Measurements from ENCODE around the gene TEX264. TPM values are rescaled to one million over a fixed set of nuclear protein-coding genes. Genes with fewer than 3 reads are reported as not detected.
A peak's percentile ranks its signal among the peaks of the same experiment; 100 is the strongest.

TEX264 gene
- total and polyA plus RNA-seq, 9 donors = 21.4 to 25.4 (median 22.8) TPM

DNA sequence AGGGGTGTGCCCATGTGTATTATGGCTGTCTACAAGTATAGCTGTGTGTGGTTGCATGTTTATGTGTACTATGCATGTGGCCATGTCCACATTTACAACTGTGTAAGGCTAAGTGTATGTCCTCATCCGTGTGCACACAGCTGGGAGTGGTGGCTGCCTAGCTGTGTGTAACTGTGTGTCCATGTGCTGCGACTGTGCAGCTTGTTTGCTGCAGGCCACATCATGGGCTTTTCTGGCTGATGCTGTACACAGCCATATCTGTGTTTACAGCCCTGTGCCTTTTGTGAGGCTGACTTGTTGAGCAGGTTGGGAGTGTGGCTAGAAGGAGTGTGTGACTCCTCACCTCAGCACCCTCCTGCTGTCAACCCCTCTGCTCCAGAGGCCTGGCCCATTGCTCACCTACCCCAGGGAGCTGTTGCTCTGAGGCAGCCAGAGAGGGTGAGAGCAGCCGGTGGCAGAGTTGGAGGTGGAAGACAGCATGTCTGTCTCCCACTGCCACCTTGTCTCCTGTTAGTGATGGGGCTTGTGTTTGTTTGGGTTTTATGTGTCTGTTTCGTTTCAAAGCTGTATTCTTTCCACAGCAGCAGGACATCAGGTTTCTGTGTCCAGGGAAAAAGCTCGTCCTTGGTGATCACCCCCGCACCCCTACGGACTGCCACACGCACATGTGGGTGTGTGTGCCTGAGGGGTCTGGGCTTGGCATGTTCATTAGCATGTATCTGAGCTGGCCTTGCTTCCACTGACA, 34.4 kb downstream of the TEX264 start:
- DNase-seq = no peak
- H3K36me3 ChIP-seq (ENCODE audit: control insufficient read depth, insufficient read depth, low read length) = peaks cover 20% of the 10 kb centered on the region
- H3K27ac ChIP-seq (ENCODE audit: low read length) = no peak overlapping the region
- 95% methylated on average over 4 of the region's 8 CpGs for WGBS (ENCODE audit: insufficient coverage)
- peaks cover 19% of the 10 kb centered on the region for H3K27me3 ChIP-seq (ENCODE audit: control insufficient read depth, insufficient read depth, low read length)
- H3K4me1 ChIP-seq (ENCODE audit: control insufficient read depth, insufficient read depth, low read length) = peaks cover 7% of the 10 kb centered on the region
- no peaks in the 10 kb centered on the region for H3K9me3 ChIP-seq (replicated peaks; ENCODE audit: control insufficient read depth, low read depth, low read length)
- no peak overlapping the region for H3K4me3 ChIP-seq (ENCODE audit: low read length)

DNA sequence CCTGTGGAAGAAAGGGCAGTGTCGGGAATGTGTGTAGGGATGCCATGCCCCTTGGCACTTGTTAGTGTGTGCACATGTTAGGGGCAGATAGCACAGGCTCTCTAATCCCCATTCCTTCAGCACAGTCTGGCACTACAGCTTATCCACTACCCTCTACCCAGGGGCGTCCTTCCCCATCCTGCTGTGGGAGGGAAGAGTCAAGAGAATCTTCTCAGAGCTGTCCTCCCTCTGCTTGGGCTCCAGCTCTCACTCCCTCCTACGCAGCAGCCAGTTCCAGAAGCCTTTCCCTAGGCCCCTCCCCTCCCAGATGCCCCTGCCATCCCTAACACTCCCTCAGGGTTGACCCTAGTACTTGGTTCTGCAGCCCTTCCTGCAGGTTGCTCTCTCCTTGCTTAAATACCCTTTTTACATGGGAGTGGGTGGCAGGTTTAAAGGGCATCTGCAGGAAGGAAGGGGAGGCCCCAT, 35.0 kb downstream of the TEX264 start:
- H3K36me3 ChIP-seq (ENCODE audit: control insufficient read depth, insufficient read depth, low read length) = peaks cover 18% of the 10 kb centered on the region
- no peaks in the 10 kb centered on the region for H3K9me3 ChIP-seq (replicated peaks; ENCODE audit: control insufficient read depth, low read depth, low read length)
- WGBS (ENCODE audit: insufficient coverage) = 63% methylated on average over 1 of the region's 3 CpGs
- no peak overlapping the region for H3K4me3 ChIP-seq (ENCODE audit: low read length)
- no peak for DNase-seq
- peaks cover 7% of the 10 kb centered on the region for H3K4me1 ChIP-seq (ENCODE audit: control insufficient read depth, insufficient read depth, low read length)
- H3K27ac ChIP-seq (ENCODE audit: low read length) = no peak overlapping the region
- peaks cover 19% of the 10 kb centered on the region for H3K27me3 ChIP-seq (ENCODE audit: control insufficient read depth, insufficient read depth, low read length)

DNA sequence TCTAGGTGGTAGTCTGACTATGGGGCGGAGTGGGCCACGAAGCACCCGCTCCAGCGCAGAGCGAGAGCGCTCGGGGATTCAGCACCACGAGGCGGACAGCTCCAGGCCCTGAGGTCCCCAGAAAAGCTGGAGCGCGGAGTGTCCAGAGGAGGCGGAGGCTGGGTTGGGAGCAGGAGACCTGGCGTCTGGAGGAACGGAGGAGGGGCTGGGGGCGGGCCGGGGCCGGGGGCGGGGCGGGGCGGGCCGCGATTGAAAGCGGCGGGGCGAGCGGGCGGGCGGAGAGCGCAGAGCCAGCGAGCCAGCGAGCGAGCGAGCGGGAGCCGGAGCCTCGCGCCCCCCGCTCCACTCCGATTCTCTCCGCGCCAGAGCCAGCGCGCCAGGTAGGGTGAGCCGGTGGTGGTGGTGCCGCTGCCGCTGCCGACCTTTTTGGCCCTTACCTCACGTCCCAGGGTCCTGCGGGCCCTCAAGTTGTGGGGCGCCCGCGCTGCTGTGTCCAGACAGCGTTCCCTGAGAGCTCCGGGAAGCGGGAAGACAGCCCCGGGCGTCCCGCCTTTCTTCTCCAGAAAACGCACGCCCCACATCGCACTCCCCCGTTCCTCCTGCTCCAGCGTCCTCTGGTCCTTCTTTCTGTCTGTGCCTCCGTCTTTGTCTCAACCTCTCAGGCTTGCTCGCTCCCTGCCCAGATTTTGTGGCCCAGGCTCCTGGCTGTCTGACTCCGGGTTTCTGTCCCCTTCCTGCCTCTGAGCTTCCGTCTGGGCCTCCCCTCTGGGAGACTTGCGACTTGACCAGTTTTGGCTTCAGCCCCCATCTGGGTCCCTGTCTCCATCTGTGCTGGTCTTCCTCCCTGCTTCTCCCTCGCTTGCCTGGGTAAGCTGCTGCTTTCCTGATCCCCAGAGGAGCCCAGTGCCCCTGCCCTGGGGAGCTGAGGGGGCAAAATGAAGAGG, 36.0 kb downstream of the TEX264 start, which contains the start of gene GRM2:
Gene GRM2, plus strand, starts transcription at position 281 of the 944 bp plus-strand sequence. CDS start 1,916 bp downstream, outside the sequence.
- no peak within 1 kb of the TSS for H3K27ac ChIP-seq (ENCODE audit: low read length)
- WGBS (ENCODE audit: insufficient coverage) = under 1% methylated on average over 54 of the region's 69 CpGs
- peaks cover 19% of the 10 kb centered on the region for H3K27me3 ChIP-seq (ENCODE audit: control insufficient read depth, insufficient read depth, low read length)
- peaks cover 7% of the 10 kb centered on the region for H3K4me1 ChIP-seq (ENCODE audit: control insufficient read depth, insufficient read depth, low read length)
- peaks cover 17% of the 10 kb centered on the region for H3K36me3 ChIP-seq (ENCODE audit: control insufficient read depth, insufficient read depth, low read length)
- peak within 1 kb of the TSS; percentile 41 for H3K4me3 ChIP-seq (ENCODE audit: low read length)
- H3K9me3 ChIP-seq (replicated peaks; ENCODE audit: control insufficient read depth, low read depth, low read length) = no peaks in the 10 kb centered on the region
- peak; percentile 95 for DNase-seq

DNA sequence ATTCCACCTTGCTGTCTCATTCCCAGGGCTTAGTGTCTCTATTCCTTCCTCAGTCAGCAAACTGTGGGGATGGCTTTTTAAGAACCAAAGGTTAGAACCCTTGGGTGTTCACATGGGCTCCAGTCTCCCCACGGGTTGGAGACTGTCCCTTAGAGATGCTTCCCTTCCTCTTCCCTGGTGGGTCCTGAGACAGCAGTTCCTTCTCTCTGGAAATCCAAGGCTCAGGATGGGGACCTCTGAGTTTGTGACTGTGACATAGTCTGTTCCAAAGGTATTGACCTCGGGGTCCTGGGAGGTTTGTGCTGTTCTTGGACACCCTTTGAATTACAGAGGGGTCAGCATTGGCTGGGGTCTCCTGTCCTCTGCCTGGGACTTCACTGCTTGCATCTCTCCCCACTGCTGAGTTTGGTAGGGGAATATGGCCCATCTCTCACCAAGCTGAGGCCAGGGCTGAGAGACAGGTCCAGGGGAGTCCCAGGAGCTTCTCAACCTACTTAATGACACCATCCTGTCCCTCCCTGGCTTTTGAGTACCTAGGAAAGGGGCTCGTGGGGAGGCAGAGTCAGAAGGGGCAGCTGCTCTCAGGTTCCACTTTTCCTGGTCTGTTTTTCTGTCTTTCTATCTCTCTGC, 37.3 kb downstream of the TEX264 start:
- no peak for DNase-seq
- Histone ChIP-seq H3K27me3 (ENCODE audit: control insufficient read depth, insufficient read depth, low read length) (peaks cover 19% of the 10 kb centered on the region), H3K36me3 (ENCODE audit: control insufficient read depth, insufficient read depth, low read length) (peaks cover 7% of the 10 kb centered on the region), H3K27ac (ENCODE audit: low read length) (no peak overlapping the region), H3K4me1 (ENCODE audit: control insufficient read depth, insufficient read depth, low read length) (peaks cover 7% of the 10 kb centered on the region), H3K9me3 (replicated peaks; ENCODE audit: control insufficient read depth, low read depth, low read length) (no peaks in the 10 kb centered on the region), H3K4me3 (ENCODE audit: low read length) (no peak overlapping the region)
- WGBS (ENCODE audit: insufficient coverage) = 58% methylated on average over 2 of the region's 3 CpGs

DNA sequence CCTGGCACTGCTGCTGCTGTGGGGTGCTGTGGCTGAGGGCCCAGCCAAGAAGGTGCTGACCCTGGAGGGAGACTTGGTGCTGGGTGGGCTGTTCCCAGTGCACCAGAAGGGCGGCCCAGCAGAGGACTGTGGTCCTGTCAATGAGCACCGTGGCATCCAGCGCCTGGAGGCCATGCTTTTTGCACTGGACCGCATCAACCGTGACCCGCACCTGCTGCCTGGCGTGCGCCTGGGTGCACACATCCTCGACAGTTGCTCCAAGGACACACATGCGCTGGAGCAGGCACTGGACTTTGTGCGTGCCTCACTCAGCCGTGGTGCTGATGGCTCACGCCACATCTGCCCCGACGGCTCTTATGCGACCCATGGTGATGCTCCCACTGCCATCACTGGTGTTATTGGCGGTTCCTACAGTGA, 38.0 kb downstream of the TEX264 start:
- Histone ChIP-seq H3K36me3 (ENCODE audit: control insufficient read depth, insufficient read depth, low read length) (peaks cover 3% of the 10 kb centered on the region), H3K4me3 (ENCODE audit: low read length) (no peak overlapping the region), H3K27ac (ENCODE audit: low read length) (no peak overlapping the region), H3K4me1 (ENCODE audit: control insufficient read depth, insufficient read depth, low read length) (peaks cover 7% of the 10 kb centered on the region), H3K27me3 (ENCODE audit: control insufficient read depth, insufficient read depth, low read length) (peaks cover 19% of the 10 kb centered on the region), H3K9me3 (replicated peaks; ENCODE audit: control insufficient read depth, low read depth, low read length) (no peaks in the 10 kb centered on the region)
- no peak for DNase-seq
- 91% methylated on average over 17 of the region's 17 CpGs for WGBS (ENCODE audit: insufficient coverage)

DNA sequence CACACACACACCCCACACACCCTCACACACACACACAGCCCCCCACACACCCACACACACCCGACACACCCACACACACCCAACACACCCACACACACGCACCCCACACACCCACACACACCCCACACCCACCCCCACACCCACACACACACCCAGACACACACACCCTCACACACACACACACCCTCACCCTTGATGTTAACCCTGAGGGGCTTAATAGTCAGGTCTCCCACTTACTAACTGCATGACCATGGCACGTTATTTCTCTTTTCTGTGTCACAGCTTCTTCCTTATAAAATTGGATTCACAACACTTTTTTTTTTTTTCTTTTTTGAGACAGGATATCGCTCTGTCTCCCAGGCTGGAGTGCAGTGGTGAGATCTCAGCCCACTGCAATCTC, 38.6 kb downstream of the TEX264 start:
- Histone ChIP-seq H3K27ac (ENCODE audit: low read length) (no peak overlapping the region), H3K9me3 (replicated peaks; ENCODE audit: control insufficient read depth, low read depth, low read length) (no peaks in the 10 kb centered on the region), H3K27me3 (ENCODE audit: control insufficient read depth, insufficient read depth, low read length) (peaks cover 19% of the 10 kb centered on the region), H3K4me1 (ENCODE audit: control insufficient read depth, insufficient read depth, low read length) (peaks cover 7% of the 10 kb centered on the region), H3K4me3 (ENCODE audit: low read length) (no peak overlapping the region), H3K36me3 (ENCODE audit: control insufficient read depth, insufficient read depth, low read length) (peaks cover 3% of the 10 kb centered on the region)
- 62% methylated on average over 2 of the region's 4 CpGs for WGBS (ENCODE audit: insufficient coverage)
- DNase-seq = no peak

DNA sequence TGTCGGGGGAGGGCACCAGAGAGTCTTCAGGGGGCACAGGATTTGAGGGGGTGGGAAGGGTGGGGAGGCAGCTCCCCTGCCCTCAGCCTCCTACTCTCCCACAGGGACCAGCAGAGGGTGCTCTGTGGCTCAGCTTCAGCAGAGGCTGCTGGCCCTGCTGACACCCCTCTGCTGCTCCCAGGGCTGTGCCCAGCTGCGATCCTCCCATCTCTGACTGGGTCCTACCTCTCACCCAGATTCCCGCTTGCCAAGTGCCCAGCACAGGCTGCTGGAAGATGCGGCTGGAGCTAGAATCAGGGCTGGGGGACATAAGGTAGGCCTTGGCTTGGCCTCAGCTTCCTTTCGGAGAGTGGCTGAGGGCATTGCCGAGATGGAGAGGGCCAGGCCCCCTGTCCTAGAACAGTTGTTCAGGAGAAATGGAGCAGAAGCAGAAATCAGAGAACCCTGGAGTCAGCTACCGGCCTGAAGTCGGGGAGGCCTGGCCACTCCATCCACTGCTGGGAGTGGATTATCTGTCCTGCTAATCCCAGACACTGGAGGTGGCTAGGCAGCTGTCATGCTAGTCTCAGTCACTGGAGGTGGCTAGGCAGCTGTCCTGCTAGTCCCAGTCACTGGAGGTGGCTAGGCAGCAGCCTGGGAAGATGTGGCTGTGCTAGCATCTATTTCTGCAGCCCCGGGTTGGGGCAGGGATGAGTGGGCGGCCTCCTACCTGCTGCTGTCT, 39.7 kb downstream of the TEX264 start:
- no peak for DNase-seq
- Histone ChIP-seq H3K4me1 (ENCODE audit: control insufficient read depth, insufficient read depth, low read length) (peaks cover 7% of the 10 kb centered on the region), H3K9me3 (replicated peaks; ENCODE audit: control insufficient read depth, low read depth, low read length) (no peaks in the 10 kb centered on the region), H3K27ac (ENCODE audit: low read length) (no peak overlapping the region), H3K4me3 (ENCODE audit: low read length) (no peak overlapping the region), H3K27me3 (ENCODE audit: control insufficient read depth, insufficient read depth, low read length) (peaks cover 19% of the 10 kb centered on the region), H3K36me3 (ENCODE audit: control insufficient read depth, insufficient read depth, low read length) (no peaks in the 10 kb centered on the region)
- whole genome bisulfite sequencing (ENCODE audit: insufficient coverage) = 68% methylated on average over 8 of the region's 10 CpGs

DNA sequence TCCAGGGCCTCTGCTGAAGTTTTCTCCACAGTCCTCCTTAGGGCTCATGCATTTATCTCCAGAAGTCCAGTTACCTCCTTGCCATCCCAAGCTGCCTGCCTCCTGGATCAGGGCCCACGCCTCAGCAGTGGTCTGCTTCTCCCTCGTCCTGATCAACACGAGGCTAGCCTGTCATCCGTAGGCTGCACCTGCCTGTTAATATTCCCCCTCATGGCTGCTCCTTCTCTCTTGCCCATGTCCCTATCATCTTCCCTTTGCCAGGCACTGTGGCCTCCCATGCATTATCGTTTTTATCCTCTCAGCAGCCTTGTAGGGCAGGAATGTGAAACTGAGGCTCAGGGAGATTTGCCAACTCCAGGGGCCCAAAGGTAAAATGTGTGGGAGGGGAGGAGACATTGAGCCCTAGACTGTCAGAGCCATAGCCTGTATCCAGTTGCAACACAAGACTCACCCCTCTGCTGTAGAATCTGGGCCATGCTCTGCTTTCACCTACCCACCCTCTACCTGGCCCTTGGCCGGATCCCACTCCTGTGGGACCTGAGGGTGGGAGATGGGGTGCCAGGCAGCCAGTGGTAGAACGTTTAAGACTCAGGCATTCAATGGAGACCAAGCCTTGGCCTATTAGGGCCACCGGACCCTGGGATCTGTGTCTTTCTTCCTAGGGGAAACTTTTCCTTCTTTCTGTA, 40.4 kb downstream of the TEX264 start:
- H3K27ac ChIP-seq (ENCODE audit: low read length) = no peak overlapping the region
- WGBS (ENCODE audit: insufficient coverage) = 78% methylated on average over 4 of the region's 8 CpGs
- H3K4me3 ChIP-seq (ENCODE audit: low read length) = no peak overlapping the region
- peaks cover 7% of the 10 kb centered on the region for H3K4me1 ChIP-seq (ENCODE audit: control insufficient read depth, insufficient read depth, low read length)
- DNase-seq = no peak
- H3K9me3 ChIP-seq (replicated peaks; ENCODE audit: control insufficient read depth, low read depth, low read length) = no peaks in the 10 kb centered on the region
- H3K36me3 ChIP-seq (ENCODE audit: control insufficient read depth, insufficient read depth, low read length) = no peaks in the 10 kb centered on the region
- peaks cover 19% of the 10 kb centered on the region for H3K27me3 ChIP-seq (ENCODE audit: control insufficient read depth, insufficient read depth, low read length)

DNA sequence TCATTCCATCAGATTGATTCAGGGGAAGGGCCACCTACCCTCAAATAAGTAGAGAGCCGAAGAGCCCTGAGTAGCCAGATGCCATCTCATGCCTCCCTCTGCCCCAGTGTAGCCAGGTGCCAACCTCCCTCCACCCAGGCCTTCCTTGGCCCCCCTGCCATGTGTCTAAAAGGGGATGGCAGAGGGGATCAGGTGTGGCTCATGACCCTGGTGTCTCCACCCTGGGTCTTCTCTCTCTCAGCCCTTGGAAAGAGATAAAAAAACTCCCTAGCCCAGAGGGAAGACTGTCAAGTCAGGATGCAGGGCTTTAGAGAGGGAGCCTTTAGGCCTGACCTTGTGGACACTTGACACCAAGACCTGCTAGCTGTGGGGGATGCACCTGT, 41.0 kb downstream of the TEX264 start:
- DNase-seq = no peak
- H3K27ac ChIP-seq (ENCODE audit: low read length) = no peak overlapping the region
- H3K9me3 ChIP-seq (replicated peaks; ENCODE audit: control insufficient read depth, low read depth, low read length) = no peaks in the 10 kb centered on the region
- no peaks in the 10 kb centered on the region for H3K36me3 ChIP-seq (ENCODE audit: control insufficient read depth, insufficient read depth, low read length)
- no CpG with 5 or more reads among the region's 1 CpG for WGBS (ENCODE audit: insufficient coverage)
- H3K4me1 ChIP-seq (ENCODE audit: control insufficient read depth, insufficient read depth, low read length) = peaks cover 7% of the 10 kb centered on the region
- H3K4me3 ChIP-seq (ENCODE audit: low read length) = no peak overlapping the region
- peaks cover 18% of the 10 kb centered on the region for H3K27me3 ChIP-seq (ENCODE audit: control insufficient read depth, insufficient read depth, low read length)
